ENCODE results near the gene KCNS1.

DNA sequence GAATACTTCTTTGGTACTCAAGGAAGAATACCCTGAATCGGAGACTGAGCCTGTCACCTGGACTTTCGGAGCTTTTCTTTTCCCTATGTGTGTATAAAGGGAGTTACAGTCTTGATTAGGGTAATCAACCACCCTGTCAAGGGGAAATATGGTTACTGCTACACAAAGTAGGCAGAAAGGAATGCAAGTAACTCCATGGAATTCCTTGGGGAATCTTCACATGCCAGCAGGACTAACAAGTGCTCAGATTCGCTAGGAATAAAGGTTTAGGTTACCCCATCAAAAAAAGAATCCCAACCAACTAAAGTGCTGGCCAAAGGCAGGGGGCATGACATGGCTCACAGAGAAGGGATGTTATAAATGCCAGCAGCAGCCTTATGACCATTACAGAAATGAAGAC lies 10.4 kb downstream of the KCNS1 start:
- TF ChIP-seq POLR2A (IDR thresholded peaks at IDR 0.05), result no peak
- TF ChIP-seq, protein P1, sequence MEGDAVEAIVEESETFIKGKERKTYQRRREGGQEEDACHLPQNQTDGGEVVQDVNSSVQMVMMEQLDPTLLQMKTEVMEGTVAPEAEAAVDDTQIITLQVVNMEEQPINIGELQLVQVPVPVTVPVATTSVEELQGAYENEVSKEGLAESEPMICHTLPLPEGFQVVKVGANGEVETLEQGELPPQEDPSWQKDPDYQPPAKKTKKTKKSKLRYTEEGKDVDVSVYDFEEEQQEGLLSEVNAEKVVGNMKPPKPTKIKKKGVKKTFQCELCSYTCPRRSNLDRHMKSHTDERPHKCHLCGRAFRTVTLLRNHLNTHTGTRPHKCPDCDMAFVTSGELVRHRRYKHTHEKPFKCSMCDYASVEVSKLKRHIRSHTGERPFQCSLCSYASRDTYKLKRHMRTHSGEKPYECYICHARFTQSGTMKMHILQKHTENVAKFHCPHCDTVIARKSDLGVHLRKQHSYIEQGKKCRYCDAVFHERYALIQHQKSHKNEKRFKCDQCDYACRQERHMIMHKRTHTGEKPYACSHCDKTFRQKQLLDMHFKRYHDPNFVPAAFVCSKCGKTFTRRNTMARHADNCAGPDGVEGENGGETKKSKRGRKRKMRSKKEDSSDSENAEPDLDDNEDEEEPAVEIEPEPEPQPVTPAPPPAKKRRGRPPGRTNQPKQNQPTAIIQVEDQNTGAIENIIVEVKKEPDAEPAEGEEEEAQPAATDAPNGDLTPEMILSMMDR (IDR thresholded peaks at IDR 0.05), result no peak
